GM19455 (cell line): Measurements from ENCODE around the gene TRIM9.

ENCODE experiments used
- ATAC-seq: cut with Tn5 transposase; IDR thresholded peaks from one replicate; pipeline ENCODE4 v1.9.1; 2021; ENCODE audit not compliant: unreplicated experiment

The TRIM9 gene

DNA sequence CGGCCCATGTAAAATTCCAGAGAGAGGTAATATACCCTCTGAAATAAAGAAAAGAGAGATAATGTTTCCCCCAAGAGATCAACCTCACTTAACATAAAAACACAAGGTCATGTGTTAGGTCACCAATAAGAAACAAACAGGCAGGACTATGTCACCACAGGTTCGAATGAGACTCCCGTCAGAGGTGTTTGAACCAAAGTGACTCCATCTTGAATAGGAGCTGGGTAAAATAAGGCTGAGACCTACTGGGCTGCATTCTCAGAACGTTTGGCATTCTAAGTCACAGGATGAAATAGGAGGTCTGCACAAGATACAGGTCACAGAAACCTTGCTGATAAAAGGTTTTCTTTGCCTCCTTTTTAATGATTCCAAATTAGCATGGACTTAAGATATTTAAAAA lies 157.1 kb downstream of the TRIM9 start:
- no peak for ATAC-seq

- no peak for ATAC-seq
These were observed 157.6 kb downstream of the TRIM9 start for GRCh38 chr14:50937325-50937724.

- no peak for ATAC-seq
These were observed 158.0 kb downstream of the TRIM9 start for GRCh38 chr14:50936882-50937281.

DNA sequence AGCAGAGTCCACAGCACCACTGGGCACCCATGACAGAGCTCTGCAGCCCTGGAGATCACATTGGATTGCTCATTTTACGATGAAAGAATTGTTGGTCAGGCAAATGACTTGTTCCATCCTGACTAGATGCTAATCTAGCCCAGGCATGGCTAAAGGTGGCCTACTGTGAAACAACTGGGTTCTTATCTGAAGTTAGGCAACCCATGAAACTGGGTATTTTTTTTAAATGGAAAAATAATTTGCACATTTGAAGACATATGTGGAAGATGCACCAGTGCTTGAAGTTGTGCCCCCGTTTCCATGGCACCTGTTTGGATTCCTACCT lies 158.9 kb downstream of the TRIM9 start:
- no peak for ATAC-seq

- no peak for ATAC-seq
These were observed 159.5 kb downstream of the TRIM9 start for GRCh38 chr14:50935126-50936015.

GRCh38 chr14:50932592-50933495 lies 162.1 kb downstream of the TRIM9 start:
- no peak for ATAC-seq

GRCh38 chr14:50932156-50932555 lies 162.7 kb downstream of the TRIM9 start:
- ATAC-seq = no peak

DNA sequence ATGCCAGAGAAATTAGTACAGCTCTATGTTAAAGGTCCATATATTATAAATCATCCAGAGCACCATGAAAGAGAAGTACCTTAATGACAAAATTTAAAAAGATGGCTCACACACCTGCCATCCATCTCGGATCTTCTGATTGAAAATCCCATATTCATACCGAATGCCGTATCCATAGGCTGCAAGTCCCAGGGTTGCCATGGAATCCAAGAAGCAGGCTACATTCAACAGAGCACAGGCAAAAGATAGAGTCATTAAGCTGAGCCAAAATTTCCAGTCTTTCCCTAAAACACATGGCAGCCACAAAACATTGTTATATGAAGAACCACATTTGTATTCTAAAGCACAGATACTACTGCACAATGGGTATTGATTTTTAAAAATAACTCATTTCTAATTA lies 163.3 kb downstream of the TRIM9 start:
- no peak for ATAC-seq

DNA sequence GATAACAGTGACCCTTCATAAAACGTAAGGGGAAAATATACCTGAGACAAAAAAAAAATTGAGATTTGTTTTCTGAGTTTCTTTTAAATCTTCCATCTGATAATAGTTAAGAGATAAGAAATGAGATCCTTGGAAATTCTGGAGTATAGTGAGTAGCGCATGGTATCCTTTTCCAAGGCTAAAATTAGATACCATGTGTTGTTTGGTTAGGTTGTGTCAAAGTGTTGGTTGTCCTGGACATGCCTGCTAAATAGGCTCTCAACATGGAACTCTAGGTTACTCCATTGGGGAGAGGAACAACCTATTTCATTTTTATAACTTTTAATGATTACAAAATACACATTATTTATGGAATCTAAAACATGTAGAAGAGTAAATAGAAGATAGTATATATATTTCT lies 165.4 kb downstream of the TRIM9 start:
- no peak for ATAC-seq

GRCh38 chr14:50928002-50928635 lies 166.8 kb downstream of the TRIM9 start:
- no peak for ATAC-seq

GRCh38 chr14:50926851-50927386 lies 168.0 kb downstream of the TRIM9 start:
- ATAC-seq = no peak
